PFSK-1 (cell line): ENCODE measurements around the gene C11orf58. TPM values are rescaled to one million over a fixed set of nuclear protein-coding genes. Genes with fewer than 3 reads are reported as not detected.

Experiments used
- FOXP2 ChIP-seq: optimal IDR thresholded peaks from 2 replicates; pipeline ENCODE3; 2011; ENCODE audit warnings: borderline replicate concordance, control low read depth, inconsistent platforms; ENCODE audit not compliant: insufficient read depth; ENCODE audit errors: extremely low read length, extremely low read depth
- POLR2AphosphoS5 ChIP-seq: IDR thresholded peaks from 2 replicates; pipeline ENCODE4 v1.6.1; 2012; ENCODE audit warnings: low read depth, mild to moderate bottlenecking, control low read depth, low read length, moderate library complexity
- SIN3A ChIP-seq: IDR thresholded peaks from 2 replicates; pipeline ENCODE4 v1.6.1; 2012; ENCODE audit warnings: mild to moderate bottlenecking, low read length, moderate library complexity, borderline replicate concordance; ENCODE audit not compliant: insufficient read depth
- TAF1 ChIP-seq: IDR thresholded peaks from 2 replicates; pipeline ENCODE4 v1.6.1; 2012; ENCODE audit warnings: low read length, control low read depth, borderline replicate concordance; ENCODE audit not compliant: insufficient read depth
- polyA plus RNA-seq: library from polyadenylated mRNA; unstranded; fragments of >200 nt; gene quantifications from one replicate; pipeline ENCODE4 v1.2.1, GENCODE V29; 2012; ENCODE audit warnings: low read depth, missing spikeins; ENCODE audit not compliant: insufficient read length
- TF ChIP-seq, protein P1 (sequence below), 2 experiments: IDR thresholded peaks; 2 replicates each; pipeline versions ENCODE4 v1.6.1 to v1.8.0; 2011 to 2012; ENCODE audit warnings: low read depth in 2 of 2, low read length in 2 of 2, control low read depth in 1 of 2, inconsistent platforms in 1 of 2, mild to moderate bottlenecking in 1 of 2, moderate library complexity in 1 of 2; ENCODE audit not compliant: insufficient read depth in 1 of 2

The C11orf58 gene
- polyA plus RNA-seq: 287 TPM

DNA sequence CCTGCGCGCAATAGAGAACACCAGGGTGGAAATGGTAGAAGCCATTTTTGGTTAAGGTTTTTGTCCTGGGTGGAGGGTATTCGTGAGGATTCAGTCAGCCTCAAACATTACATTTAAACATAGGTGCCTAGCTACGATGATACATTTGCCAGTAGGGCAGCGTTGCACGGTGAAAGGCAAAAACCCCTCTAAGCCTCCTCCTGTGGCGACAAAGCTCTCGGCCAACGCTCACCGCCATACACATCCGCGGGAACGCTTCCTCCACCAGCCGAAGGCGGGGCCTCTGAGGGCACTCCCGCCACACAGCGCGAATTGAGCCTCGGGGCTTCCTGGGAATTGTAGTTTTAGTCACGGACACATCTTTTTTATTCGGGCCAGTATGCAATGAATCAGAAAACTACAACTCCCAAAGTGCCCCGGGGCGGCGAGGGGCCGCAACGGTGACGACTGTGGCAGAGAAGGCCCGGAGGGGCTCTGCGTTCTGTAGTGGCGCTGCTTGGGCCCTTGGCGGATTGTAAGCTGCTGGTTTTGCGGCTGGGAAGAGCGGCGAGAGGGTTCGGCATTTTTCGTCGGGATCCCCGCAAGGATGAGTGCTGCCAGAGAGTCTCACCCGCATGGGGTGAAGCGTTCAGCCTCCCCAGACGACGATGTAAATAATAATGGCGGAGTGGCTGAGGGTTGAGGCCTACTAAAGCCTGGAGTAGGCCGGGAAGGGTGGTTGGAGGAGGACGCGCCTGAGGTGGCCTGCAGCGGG, at the start of gene C11orf58:
Gene C11orf58 (plus strand): TSS at position 455 of the 754 bp plus-strand sequence. CDS start 132 bp downstream, at position 587.
- peak; percentile 92 for TF ChIP-seq TAF1
- 0 out of 2 replicates have a peak, but pooled peaks have one; percentile 8 for TF ChIP-seq SIN3A
- TF ChIP-seq POLR2AphosphoS5: peak; percentile 98
- no peak for TF ChIP-seq FOXP2

DNA sequence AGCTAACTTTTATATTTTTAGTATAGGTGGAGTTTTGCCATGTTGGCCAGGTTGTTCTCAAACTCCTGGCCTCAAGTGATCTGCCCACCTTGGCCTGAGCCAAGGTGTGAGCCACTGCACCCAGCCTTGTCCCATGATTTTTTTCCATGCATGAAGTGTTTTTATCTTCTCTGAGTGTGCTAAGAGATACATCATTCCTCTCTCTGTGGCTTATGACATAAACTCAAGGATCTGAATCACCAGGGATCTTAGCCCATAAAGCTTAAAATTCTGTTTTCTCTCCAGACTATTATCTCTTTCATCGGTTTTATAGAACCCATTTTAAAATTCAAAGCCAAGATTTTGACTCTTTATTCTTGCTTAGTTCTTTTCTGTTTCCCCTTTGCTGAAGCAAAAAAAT, 48.4 kb upstream of the C11orf58 start:
- TF ChIP-seq, protein P1, sequence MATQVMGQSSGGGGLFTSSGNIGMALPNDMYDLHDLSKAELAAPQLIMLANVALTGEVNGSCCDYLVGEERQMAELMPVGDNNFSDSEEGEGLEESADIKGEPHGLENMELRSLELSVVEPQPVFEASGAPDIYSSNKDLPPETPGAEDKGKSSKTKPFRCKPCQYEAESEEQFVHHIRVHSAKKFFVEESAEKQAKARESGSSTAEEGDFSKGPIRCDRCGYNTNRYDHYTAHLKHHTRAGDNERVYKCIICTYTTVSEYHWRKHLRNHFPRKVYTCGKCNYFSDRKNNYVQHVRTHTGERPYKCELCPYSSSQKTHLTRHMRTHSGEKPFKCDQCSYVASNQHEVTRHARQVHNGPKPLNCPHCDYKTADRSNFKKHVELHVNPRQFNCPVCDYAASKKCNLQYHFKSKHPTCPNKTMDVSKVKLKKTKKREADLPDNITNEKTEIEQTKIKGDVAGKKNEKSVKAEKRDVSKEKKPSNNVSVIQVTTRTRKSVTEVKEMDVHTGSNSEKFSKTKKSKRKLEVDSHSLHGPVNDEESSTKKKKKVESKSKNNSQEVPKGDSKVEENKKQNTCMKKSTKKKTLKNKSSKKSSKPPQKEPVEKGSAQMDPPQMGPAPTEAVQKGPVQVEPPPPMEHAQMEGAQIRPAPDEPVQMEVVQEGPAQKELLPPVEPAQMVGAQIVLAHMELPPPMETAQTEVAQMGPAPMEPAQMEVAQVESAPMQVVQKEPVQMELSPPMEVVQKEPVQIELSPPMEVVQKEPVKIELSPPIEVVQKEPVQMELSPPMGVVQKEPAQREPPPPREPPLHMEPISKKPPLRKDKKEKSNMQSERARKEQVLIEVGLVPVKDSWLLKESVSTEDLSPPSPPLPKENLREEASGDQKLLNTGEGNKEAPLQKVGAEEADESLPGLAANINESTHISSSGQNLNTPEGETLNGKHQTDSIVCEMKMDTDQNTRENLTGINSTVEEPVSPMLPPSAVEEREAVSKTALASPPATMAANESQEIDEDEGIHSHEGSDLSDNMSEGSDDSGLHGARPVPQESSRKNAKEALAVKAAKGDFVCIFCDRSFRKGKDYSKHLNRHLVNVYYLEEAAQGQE (IDR thresholded peaks at IDR 0.05; ENCODE audit: insufficient read depth in 1 of 2, low read depth in 2 of 2, low read length in 2 of 2): no peak
- TF ChIP-seq POLR2AphosphoS5: no peak
- TF ChIP-seq SIN3A: no peak
- no peak for TF ChIP-seq FOXP2
- no peak for TF ChIP-seq TAF1

DNA sequence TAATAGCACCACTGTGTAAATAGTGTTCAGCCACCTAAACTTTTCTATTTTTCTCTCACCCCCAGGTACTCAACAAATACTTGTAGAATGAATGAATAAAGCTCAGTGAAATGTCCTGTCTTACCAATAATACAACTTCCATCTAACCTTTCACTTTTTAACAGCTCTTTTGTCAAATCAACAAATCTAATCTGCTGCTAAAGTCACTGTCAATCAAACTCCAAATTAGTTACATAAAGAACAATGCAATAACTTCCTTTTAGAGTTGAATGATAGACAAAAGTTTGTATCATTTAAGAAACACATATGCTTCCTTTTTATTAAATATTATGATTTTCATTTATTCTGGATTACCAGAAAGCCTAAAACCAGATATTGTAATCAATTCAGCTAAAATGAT, 34.7 kb upstream of the C11orf58 start:
- no peak for TF ChIP-seq FOXP2
- TF ChIP-seq SIN3A: no peak
- TF ChIP-seq, protein P1 (IDR thresholded peaks at IDR 0.05; ENCODE audit: insufficient read depth in 1 of 2, low read depth in 2 of 2, low read length in 2 of 2): no peak
- TF ChIP-seq POLR2AphosphoS5: no peak
- no peak for TF ChIP-seq TAF1

DNA sequence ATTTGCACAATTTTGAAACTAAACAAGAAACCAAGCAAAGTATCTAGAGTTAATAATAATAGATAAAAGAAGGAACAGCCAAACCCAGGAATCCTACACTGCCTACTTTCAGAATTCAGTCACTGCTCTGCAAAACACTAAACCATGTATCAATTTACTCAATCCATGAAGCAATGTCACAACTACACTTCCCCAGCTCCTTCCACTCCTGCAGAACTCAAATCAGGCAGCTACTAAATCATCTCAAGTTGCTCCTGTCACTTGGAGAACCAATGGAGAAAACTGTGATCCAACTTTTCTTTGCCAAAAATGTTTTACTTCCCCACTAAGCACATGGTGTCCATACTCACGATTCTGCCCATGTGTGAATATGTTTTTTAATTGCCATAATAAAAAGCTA, 24.9 kb upstream of the C11orf58 start:
- TF ChIP-seq POLR2AphosphoS5 (no peak), FOXP2 (no peak), TAF1 (no peak), SIN3A (no peak)
- TF ChIP-seq, protein P1 (IDR thresholded peaks at IDR 0.05; ENCODE audit: insufficient read depth in 1 of 2, low read depth in 2 of 2, low read length in 2 of 2): no peak

DNA sequence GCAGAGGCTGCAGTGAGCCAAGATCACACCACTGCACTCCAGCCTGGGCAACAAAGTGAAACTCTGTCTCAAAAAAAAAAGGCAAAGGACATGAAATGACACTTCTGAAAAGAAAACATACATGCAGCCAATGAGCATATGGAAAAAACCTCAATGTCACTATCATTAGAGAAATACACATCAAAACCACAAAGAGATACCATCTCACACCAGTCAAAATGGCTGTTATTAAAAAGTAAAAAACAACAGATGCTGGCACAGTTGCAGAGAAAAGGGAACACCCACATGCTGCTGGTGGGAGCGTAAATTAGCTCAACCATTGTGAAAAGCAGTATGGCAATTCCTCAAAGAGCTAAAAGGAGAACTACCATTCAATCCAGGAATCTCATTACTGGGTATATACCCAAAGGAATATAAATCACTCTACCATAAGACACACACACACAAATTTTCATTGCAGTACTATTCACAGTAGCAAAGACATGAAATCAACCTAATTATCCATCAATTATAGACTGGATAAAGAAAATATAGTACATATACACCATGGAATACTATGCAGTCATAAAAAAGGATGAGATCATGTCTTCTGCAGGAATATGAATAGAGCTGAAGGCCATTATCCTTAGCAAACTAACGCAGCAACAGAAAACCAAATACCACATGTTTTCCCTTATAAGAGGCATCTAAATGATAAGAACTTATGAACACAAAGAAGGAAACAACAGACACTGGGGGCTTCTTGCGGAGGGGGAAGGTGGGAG, 15.7 kb upstream of the C11orf58 start:
- TF ChIP-seq SIN3A (no peak), POLR2AphosphoS5 (no peak), TAF1 (no peak), FOXP2 (no peak)
- TF ChIP-seq, protein P1 (IDR thresholded peaks at IDR 0.05; ENCODE audit: insufficient read depth in 1 of 2, low read depth in 2 of 2, low read length in 2 of 2): no peak
